H1 (cell line): ENCODE results near the gene SEPTIN5. TPM values are rescaled to one million over a fixed set of nuclear protein-coding genes. Genes with fewer than 3 reads are reported as not detected.

ENCODE experiments used
- BRCA1 ChIP-seq: IDR thresholded peaks from 2 replicates; pipeline ENCODE4 v1.6.1; 2012; ENCODE audit warnings: low read depth, low read length, improper control_type of control experiment
- CBX5 ChIP-seq: fragments of 300-800, 300-1000 bp; sonication (generic); IDR thresholded peaks from 2 replicates; pipeline ENCODE4 v1.7.1; 2016; ENCODE audit warnings: antibody characterized with exemption, low read length, low read depth
- CEBPB ChIP-seq: IDR thresholded peaks from 2 replicates; pipeline ENCODE4 v1.6.1; 2012; ENCODE audit warnings: low read depth, low read length
- CTBP2 ChIP-seq: IDR thresholded peaks from 2 replicates; pipeline ENCODE4 v1.7.0; 2011; ENCODE audit warnings: borderline replicate concordance, mild to moderate bottlenecking, moderate library complexity, mixed read lengths, low read length; ENCODE audit not compliant: insufficient read depth, insufficient read length
- GTF2F1 ChIP-seq: IDR thresholded peaks from 2 replicates; pipeline ENCODE4 v1.6.1; 2012; ENCODE audit warnings: low read depth, low read length, improper control_type of control experiment, borderline replicate concordance
- KDM1A ChIP-seq: fragments of 200-600, 300-600 bp; sonication (generic); IDR thresholded peaks from 2 replicates; pipeline ENCODE4 v1.7.1; 2016; ENCODE audit warnings: mild to moderate bottlenecking, low read length, borderline replicate concordance
- KDM4A ChIP-seq: IDR thresholded peaks from one replicate; pipeline ENCODE4 v1.7.1; 2012; ENCODE audit warnings: low read depth, mild to moderate bottlenecking, moderate library complexity, low read length, inconsistent platforms; ENCODE audit not compliant: severe bottlenecking
- POLR2A ChIP-seq, 2 experiments: IDR thresholded peaks; 1 replicate in 1 of 2; 2 replicates in 1 of 2; pipeline ENCODE4 v1.6.1; 2011; ENCODE audit warnings: low read depth in 2 of 2, low read length in 2 of 2, mild to moderate bottlenecking in 2 of 2; ENCODE audit errors: control extremely low read depth in 1 of 2
- RAD21 ChIP-seq, 2 experiments: IDR thresholded peaks in 1 of 2; conservative IDR thresholded peaks in 1 of 2; 2 replicates each; pipeline ENCODE4 v1.6.1; 2011; ENCODE audit warnings: low read depth in 2 of 2, low read length in 2 of 2, improper control_type of control experiment in 1 of 2, inconsistent platforms in 1 of 2, mild to moderate bottlenecking in 1 of 2, moderate library complexity in 1 of 2
- RBBP5 ChIP-seq: IDR thresholded peaks from 2 replicates; pipeline ENCODE4 v1.7.1; 2012; ENCODE audit warnings: low read depth, mild to moderate bottlenecking, inconsistent platforms, low read length, moderate library complexity, borderline replicate concordance
- RFX5 ChIP-seq: IDR thresholded peaks from 2 replicates; pipeline ENCODE4 v1.6.1; 2011; ENCODE audit warnings: low read depth, low read length, improper control_type of control experiment, borderline replicate concordance
- RNF2 ChIP-seq: fragments of 200-900, 300-1000 bp; sonication (generic); IDR thresholded peaks from 2 replicates; pipeline ENCODE4 v1.7.1; 2016; ENCODE audit warnings: borderline replicate concordance, low read depth, mild to moderate bottlenecking, antibody characterized with exemption, low read length; ENCODE audit not compliant: poor library complexity, severe bottlenecking; ENCODE audit errors: missing control alignments
- SAP30 ChIP-seq: fragments of 300-600 bp; sonication (generic); IDR thresholded peaks from 2 replicates; pipeline ENCODE4 v1.7.1; 2012; ENCODE audit warnings: low read length, moderate library complexity, mild to moderate bottlenecking, inconsistent platforms; ENCODE audit not compliant: insufficient read depth, insufficient replicate concordance
- SUZ12 ChIP-seq: fragments of 200-600 bp; sonication (generic); IDR thresholded peaks from 2 replicates; pipeline ENCODE4 v1.6.1; 2012; ENCODE audit warnings: mild to moderate bottlenecking, inconsistent platforms, low read length, moderate library complexity, mixed read lengths
- TEAD4 ChIP-seq: IDR thresholded peaks from 2 replicates; pipeline ENCODE4 v1.6.1; 2012; ENCODE audit warnings: low read depth, low read length, inconsistent platforms, mixed read lengths
- polyA plus RNA-seq, 7 experiments: library from polyadenylated mRNA; depleted of rRNA in 3 of 7; stranded (reverse) in 5 of 7; unstranded in 2 of 7; fragments of >200 nt in 5 of 7; fragments of 200-250 nt in 2 of 7; gene quantifications; 1 replicate in 5 of 7; 2 replicates in 1 of 7; 4 replicates in 1 of 7; pipeline versions ENCODE4 v1.2.1 to v1.2.3, GENCODE V29; 2011 to 2013; ENCODE audit warnings: missing spikeins in 2 of 7, mixed read lengths in 2 of 7
- total RNA-seq: library from RNA; stranded (reverse); fragmentation: NEBNext Ultra II Directional; extraction: Animal tissue kit (Norgen Biotek cat#: 25700); gene quantifications from 2 replicates; pipeline ENCODE4 v1.2.1, GENCODE V29; 2021
- TF ChIP-seq, protein P1 (sequence below), 3 experiments: IDR thresholded peaks; 1 replicate in 2 of 3; 2 replicates in 1 of 3; pipeline versions ENCODE4 v1.5.1 to v1.6.1; 2011; ENCODE audit warnings: low read length in 3 of 3, mild to moderate bottlenecking in 3 of 3, inconsistent platforms in 2 of 3, low read depth in 1 of 3, moderate library complexity in 1 of 3; ENCODE audit not compliant: insufficient read depth in 1 of 3; ENCODE audit errors: control extremely low read depth in 1 of 3

SEPTIN5 gene
- total and polyA plus RNA-seq, 2 of the 8 experiments (the other 6 are each of a cell fraction or from before 2014, with no cell fraction given) = 6.0 to 8.6 TPM

DNA sequence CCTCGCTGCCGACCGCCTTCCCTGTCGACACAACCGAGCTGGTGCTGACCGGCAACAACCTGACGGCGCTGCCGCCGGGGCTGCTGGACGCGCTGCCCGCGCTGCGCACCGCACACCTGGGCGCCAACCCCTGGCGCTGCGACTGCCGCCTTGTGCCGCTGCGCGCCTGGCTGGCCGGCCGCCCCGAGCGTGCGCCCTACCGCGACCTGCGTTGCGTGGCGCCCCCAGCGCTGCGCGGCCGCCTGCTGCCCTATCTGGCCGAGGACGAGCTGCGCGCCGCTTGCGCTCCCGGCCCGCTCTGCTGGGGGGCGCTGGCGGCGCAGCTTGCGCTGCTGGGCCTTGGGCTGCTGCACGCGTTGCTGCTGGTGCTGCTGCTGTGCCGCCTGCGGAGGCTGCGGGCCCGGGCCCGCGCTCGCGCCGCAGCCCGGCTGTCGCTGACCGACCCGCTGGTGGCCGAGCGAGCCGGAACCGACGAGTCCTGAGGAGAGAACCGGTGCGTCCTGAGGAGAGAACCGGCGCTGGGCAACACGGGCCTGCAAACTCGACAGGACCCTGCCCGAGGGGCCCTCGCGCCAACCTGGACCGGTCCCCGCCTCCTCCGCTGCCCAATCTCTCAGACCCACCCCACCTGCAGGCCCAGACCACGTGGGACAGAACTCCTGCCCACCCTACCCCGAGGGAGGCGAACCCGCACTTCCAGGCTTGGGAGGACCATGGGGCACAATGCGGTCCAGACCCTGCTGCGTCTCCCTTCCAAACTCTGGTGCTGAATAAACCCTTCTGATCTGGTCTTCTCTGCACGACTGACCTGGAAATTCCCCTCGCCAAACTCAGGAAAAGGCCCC, 9.9 kb downstream of the SEPTIN5 start (continued):
- TF ChIP-seq, protein P1, sequence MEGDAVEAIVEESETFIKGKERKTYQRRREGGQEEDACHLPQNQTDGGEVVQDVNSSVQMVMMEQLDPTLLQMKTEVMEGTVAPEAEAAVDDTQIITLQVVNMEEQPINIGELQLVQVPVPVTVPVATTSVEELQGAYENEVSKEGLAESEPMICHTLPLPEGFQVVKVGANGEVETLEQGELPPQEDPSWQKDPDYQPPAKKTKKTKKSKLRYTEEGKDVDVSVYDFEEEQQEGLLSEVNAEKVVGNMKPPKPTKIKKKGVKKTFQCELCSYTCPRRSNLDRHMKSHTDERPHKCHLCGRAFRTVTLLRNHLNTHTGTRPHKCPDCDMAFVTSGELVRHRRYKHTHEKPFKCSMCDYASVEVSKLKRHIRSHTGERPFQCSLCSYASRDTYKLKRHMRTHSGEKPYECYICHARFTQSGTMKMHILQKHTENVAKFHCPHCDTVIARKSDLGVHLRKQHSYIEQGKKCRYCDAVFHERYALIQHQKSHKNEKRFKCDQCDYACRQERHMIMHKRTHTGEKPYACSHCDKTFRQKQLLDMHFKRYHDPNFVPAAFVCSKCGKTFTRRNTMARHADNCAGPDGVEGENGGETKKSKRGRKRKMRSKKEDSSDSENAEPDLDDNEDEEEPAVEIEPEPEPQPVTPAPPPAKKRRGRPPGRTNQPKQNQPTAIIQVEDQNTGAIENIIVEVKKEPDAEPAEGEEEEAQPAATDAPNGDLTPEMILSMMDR (IDR thresholded peaks at IDR 0.05; ENCODE audit: control extremely low read depth in 1 of 3, insufficient read depth in 1 of 3, low read depth in 1 of 3, low read length in 3 of 3) = peak; percentile 59 to 89 (median 76)
- TF ChIP-seq SUZ12 (peak; percentile 86), KDM4A (no peak), BRCA1 (no peak), KDM1A (no peak), CTBP2 (peak; percentile 82), CEBPB (no peak), RAD21 (IDR thresholded peaks at IDR 0.05 in 1 of 2, conservative IDR thresholded peaks at IDR 0.05 in 1 of 2; ENCODE audit: low read depth in 2 of 2, low read length in 2 of 2) (peak; percentile 47 to 77), RFX5 (no peak), SAP30 (no peak), TEAD4 (peak; percentile 50; the same call in 1 of the 2 replicates), RNF2 (no peak), GTF2F1 (no peak), RBBP5 (peak; percentile 29; the same call in 1 of the 2 replicates), POLR2A (IDR thresholded peaks at IDR 0.05; ENCODE audit: control extremely low read depth in 1 of 2, low read depth in 2 of 2, low read length in 2 of 2) (no peak), CBX5 (no peak)
